ENCODE results near the gene SEMA4G.

SEMA4G gene

DNA sequence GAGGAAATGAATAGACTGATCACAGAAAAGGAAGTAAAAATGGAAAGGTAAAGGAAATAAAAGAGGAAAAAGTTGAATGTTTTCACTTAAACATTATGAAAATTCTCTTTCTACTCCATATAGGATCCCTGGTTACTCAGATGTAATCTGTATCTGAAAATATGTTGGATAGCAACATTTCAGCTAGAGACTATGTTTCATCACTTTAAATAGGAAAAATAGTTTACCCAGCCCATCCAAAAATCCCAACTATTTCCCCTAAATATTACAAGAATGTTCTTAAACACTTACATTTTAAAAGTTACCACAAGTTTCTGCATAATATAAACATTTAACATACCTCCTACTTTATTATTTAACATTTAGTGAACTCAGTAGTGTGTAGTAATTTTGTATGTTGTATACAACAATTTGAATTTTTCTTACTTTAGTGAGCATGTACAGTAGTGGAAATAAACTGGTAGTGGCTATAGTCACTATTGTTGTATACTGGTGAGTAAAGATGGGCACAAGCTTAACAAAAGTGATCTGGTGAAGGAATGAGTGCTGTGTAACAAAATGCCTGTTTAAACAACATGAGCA lies 29.4 kb upstream of the SEMA4G start:
- no peak for DNase-seq (ENCODE audit: low spot score)
- in situ Hi-C loops (cut with MboI; ENCODE audit: low sequenced_read_pairs, unreplicated experiment), result no loop called here
- TF ChIP-seq, protein P1, sequence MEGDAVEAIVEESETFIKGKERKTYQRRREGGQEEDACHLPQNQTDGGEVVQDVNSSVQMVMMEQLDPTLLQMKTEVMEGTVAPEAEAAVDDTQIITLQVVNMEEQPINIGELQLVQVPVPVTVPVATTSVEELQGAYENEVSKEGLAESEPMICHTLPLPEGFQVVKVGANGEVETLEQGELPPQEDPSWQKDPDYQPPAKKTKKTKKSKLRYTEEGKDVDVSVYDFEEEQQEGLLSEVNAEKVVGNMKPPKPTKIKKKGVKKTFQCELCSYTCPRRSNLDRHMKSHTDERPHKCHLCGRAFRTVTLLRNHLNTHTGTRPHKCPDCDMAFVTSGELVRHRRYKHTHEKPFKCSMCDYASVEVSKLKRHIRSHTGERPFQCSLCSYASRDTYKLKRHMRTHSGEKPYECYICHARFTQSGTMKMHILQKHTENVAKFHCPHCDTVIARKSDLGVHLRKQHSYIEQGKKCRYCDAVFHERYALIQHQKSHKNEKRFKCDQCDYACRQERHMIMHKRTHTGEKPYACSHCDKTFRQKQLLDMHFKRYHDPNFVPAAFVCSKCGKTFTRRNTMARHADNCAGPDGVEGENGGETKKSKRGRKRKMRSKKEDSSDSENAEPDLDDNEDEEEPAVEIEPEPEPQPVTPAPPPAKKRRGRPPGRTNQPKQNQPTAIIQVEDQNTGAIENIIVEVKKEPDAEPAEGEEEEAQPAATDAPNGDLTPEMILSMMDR (IDR thresholded peaks at IDR 0.05; ENCODE audit: borderline replicate concordance, control extremely low read depth, extremely low read depth, insufficient read depth, missing control alignments), result no peak

DNA sequence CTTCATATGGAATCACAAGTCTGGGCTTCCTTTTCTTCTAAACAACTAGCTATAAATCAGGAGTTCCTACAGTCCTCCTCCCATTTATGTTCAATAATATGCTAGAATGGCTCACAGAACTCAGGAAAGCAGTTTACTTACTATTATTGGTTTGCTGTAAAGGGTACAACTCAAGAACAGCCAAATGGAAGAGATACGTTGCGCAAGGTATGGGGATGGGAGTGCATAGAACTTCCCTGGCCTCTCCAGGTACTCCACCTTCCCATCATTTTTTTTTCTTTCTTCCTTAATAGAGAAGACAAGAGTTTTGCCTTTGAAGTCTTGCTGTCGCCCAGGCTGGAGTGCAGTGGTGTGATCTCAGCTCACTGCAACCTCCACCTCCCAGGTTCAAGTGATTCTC lies 27.1 kb upstream of the SEMA4G start:
- in situ Hi-C loops (cut with MboI; ENCODE audit: low sequenced_read_pairs, unreplicated experiment), result no loop called here
- no peak for DNase-seq (ENCODE audit: low spot score)
- TF ChIP-seq, protein P1 (IDR thresholded peaks at IDR 0.05; ENCODE audit: borderline replicate concordance, control extremely low read depth, extremely low read depth, insufficient read depth, missing control alignments), result no peak

DNA sequence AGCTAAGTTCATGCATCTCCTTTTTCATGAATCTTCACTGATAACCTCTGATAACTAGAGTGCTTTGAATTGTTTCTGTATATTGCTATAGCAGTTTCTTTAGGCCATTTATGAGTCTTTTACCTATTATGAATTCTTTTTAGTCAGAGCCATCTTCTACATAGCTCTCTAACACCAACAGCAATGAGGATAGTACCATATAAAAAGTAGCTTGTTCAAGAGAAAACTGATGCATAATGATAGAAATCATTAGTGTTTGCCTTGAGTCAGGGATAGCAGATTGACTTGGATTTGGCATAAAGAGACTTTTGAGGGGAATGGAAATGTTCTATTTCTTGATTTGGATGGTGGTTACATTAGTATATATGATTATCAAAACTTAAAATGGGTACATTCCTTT lies 25.8 kb upstream of the SEMA4G start:
- no peak for DNase-seq (ENCODE audit: low spot score)
- in situ Hi-C loops (cut with MboI; ENCODE audit: low sequenced_read_pairs, unreplicated experiment), result no loop called here
- TF ChIP-seq, protein P1 (IDR thresholded peaks at IDR 0.05; ENCODE audit: borderline replicate concordance, control extremely low read depth, extremely low read depth, insufficient read depth, missing control alignments), result no peak

DNA sequence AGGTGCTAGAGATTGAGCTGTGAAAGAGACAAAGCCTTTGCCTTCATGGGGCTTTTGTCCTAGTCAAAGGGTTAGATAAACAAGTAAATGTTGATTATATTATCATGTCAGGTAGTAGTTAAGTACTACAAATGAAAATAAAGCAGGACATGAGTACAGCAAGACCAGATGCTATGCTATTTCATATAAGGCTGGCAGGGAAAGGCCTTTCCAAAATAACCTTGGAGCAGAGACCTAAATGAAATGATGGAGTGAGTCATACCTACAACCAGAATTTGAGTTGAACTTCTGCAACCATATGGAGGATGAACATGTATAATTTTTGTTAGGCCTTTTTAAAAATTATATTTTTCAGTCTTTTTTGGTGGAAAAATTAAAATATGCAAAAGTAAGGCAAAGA lies 23.6 kb upstream of the SEMA4G start:
- in situ Hi-C loops (cut with MboI; ENCODE audit: low sequenced_read_pairs, unreplicated experiment), result no loop called here
- TF ChIP-seq, protein P1 (IDR thresholded peaks at IDR 0.05; ENCODE audit: borderline replicate concordance, control extremely low read depth, extremely low read depth, insufficient read depth, missing control alignments), result no peak
- DNase-seq (ENCODE audit: low spot score), result no peak

DNA sequence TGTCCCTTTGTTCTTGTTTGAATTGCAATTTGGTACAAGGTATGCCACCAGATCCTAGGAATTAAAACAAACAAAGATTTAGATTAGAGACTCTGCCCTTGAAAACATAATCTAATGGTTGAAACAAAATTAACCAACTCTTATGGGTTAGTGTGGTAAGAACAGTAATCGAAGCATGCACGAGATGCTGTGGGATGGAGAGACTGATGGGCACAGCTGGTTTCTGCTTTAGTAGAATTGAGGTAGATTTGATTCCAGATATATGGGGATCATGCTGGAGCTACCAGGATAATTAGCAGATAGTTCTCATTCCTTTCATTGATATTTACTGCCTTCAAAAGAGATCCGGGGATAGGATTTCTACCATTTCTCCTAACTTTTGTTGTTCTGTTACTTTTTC lies 20.4 kb upstream of the SEMA4G start:
- no peak for DNase-seq (ENCODE audit: low spot score)
- in situ Hi-C loops (cut with MboI; ENCODE audit: low sequenced_read_pairs, unreplicated experiment), result no loop called here
- TF ChIP-seq, protein P1 (IDR thresholded peaks at IDR 0.05; ENCODE audit: borderline replicate concordance, control extremely low read depth, extremely low read depth, insufficient read depth, missing control alignments), result no peak

DNA sequence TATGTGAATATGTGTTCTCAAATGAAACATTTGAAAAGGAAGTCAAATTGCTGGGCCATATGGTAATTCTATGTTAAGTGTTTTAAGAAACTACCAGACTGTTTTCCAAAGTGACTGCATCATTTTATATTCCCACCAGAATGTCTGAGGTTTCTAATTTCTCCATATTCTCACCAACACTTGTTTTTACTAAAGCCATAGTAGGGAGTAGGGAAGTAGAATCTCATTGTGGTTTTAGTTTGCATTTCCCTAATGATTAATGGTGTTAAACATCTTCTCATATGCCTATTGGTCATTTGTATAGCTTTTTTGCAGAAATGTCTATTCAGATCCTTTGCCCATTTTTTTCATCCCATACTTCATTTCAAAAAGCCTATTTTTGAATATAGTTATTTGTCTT lies 9.1 kb upstream of the SEMA4G start:
- in situ Hi-C loops (cut with MboI; ENCODE audit: low sequenced_read_pairs, unreplicated experiment), result no loop called here
- TF ChIP-seq, protein P1 (IDR thresholded peaks at IDR 0.05; ENCODE audit: borderline replicate concordance, control extremely low read depth, extremely low read depth, insufficient read depth, missing control alignments), result no peak
- DNase-seq (ENCODE audit: low spot score), result no peak

Data from GM13976 (cell line).